ENCODE measurements around the gene MARCHF6.

- TF ChIP-seq CTCF (IDR thresholded peaks at IDR 0.05 in 8 of 11, conservative IDR thresholded peaks at IDR 0.05 in 3 of 11) (no peak), POLR2A (IDR thresholded peaks at IDR 0.05) (no peak), POLR2AphosphoS5 (IDR thresholded peaks at IDR 0.05) (no peak)
Measured at GRCh38 chr5:10366310-10367272, 13.1 kb downstream of the MARCHF6 start.
